BLaER1 treated with 17β-estradiol and CSF1 and Interleukin-3, amounts not matched to agents 10 nM and 100 nM (cell line): ENCODE measurements around the gene CRELD2.

Source experiments
- H3K27ac ChIP-seq, 11 experiments: shearing (Covaris generic); formaldehyde crosslinking; 2 replicates each; pipeline ENCODE4 v1.8.1; 2022
- H3K27me3 ChIP-seq, 11 experiments: shearing (Covaris generic); formaldehyde crosslinking; 2 replicates each; pipeline ENCODE4 v1.8.1; 2022
- H3K36me3 ChIP-seq, 11 experiments: shearing (Covaris generic); formaldehyde crosslinking; 2 replicates each; pipeline ENCODE4 v1.8.1; 2022
- H3K4me1 ChIP-seq, 10 experiments: shearing (Covaris generic); formaldehyde crosslinking; 2 replicates each; pipeline ENCODE4 v1.8.1; 2022
- H3K4me2 ChIP-seq, 11 experiments: shearing (Covaris generic); formaldehyde crosslinking; 2 replicates each; pipeline ENCODE4 v1.8.1; 2022
- H3K4me3 ChIP-seq, 10 experiments: shearing (Covaris generic); formaldehyde crosslinking; 2 replicates each; pipeline ENCODE4 v1.8.1; 2022
- H3K9ac ChIP-seq, 11 experiments: shearing (Covaris generic); formaldehyde crosslinking; 2 replicates each; pipeline ENCODE4 v1.8.1; 2022
- H3K9me3 ChIP-seq, 11 experiments: shearing (Covaris generic); formaldehyde crosslinking; replicated peaks in 1 of 11; 2 replicates each; pipeline ENCODE4 v1.8.1; 2022
- H4K20me1 ChIP-seq, 11 experiments: shearing (Covaris generic); formaldehyde crosslinking; 2 replicates each; pipeline ENCODE4 v1.8.1; 2022
- Cebpa-rat ChIP-seq, 11 experiments: shearing (Covaris generic); IDR thresholded peaks; 2 replicates each; pipeline ENCODE4 v1.8.1; 2022

CRELD2 gene

DNA sequence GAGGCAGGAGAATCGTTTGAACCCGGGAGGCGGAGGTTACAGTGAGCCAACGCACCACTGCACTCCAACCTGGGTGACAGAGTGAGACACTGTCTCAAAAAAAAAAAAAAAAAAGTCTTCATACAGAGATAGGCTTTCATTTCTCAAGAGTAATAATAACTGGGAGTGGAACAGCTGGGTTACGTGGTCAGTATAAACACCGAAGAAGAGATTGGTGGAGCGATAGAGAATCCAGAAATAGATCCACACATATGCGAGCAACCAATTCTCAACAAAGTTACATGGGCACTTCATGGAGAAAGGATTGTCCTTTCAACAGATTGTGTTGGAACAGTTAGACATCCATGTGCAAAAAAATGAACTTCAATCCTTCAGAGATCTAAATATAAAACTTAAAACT, 40.2 kb upstream of the CRELD2 start:
- TF ChIP-seq Cebpa-rat (IDR thresholded peaks at IDR 0.05): no peak
- Histone ChIP-seq H3K27me3 (no peaks in the 10 kb centered on the region), H3K9ac (no peak overlapping the region), H3K27ac (no peak overlapping the region), H3K4me1 (peaks cover 13 to 32% (median 25%) of the 10 kb centered on the region in 10 experiments), H3K9me3 (peaks cover 17 to 60% (median 58%) of the 10 kb centered on the region in 11 experiments; a peak in 21 of 22 replicates), H4K20me1 (peaks cover 44 to 91% (median 57%) of the 10 kb centered on the region in 11 experiments; a peak in 21 of 22 replicates), H3K36me3 (peaks cover 38 to 85% (median 77%) of the 10 kb centered on the region in 11 experiments), H3K4me3 (no peak overlapping the region), H3K4me2 (no peak overlapping the region)

DNA sequence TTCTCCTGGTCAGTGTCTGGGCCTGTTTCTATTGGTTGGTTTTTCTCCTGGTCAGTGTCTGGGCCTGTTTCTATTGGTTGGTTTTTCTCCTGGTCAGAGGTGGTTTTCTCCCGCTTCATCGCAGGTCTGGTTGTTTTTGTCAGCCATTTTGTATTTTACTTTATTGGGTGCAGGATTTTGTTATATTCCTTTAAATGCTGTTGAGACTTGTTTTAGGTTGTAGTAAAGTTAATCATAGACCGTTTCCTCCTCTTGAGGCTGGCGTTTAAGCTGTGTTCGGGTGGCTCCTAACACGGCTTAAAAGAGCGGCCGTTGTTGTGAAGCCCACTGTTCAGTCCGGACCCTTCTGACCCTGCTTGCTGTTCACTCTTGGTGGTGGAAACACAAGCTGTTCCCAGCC, 38.6 kb upstream of the CRELD2 start:
- H3K27me3 ChIP-seq: no peaks in the 10 kb centered on the region
- peaks cover 40 to 91% (median 59%) of the 10 kb centered on the region in 11 experiments; a peak in 21 of 22 replicates for H4K20me1 ChIP-seq
- peak overlapping the region; percentile 14 to 64 (median 52); a peak in 16 of 22 replicates for H3K9ac ChIP-seq
- H3K4me2 ChIP-seq: peak overlapping the region; percentile 56 to 80 (median 69)
- H3K9me3 ChIP-seq: peaks cover 12 to 56% (median 43%) of the 10 kb centered on the region in 11 experiments; a peak in 21 of 22 replicates
- H3K4me3 ChIP-seq: peak overlapping the region in 1 of 10 experiments; percentile 9; a peak in 1 of 20 replicates
- H3K36me3 ChIP-seq: peaks cover 40 to 85% (median 77%) of the 10 kb centered on the region in 11 experiments
- peak overlapping the region in 10 of 11 experiments; percentile 12 to 57 (median 40); a peak in 14 of 22 replicates for H3K27ac ChIP-seq
- peaks cover 13 to 32% (median 25%) of the 10 kb centered on the region in 10 experiments for H3K4me1 ChIP-seq
- no peak for TF ChIP-seq Cebpa-rat (IDR thresholded peaks at IDR 0.05)

DNA sequence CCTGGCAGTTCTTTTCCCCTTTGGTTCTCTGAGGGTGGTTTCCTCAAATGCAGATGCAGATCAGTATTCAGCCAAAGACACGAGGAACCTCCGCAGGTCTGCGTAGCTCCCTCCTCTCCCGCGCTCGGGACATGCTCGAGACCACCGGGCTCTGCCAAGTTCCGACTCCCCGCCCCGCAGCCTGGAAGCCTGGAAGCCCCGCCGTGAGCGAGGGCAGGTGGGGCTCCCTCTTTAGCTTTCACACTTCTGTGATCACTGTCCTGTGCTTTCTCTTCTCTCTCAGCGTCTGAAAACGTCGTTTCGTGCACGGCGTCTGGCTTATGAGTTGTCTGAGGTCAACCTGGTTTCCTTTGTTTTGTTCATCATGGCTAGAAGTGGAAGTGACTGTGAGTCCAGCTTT, 38.2 kb upstream of the CRELD2 start:
- Histone ChIP-seq H3K27me3 (no peaks in the 10 kb centered on the region), H3K4me1 (peaks cover 13 to 32% (median 25%) of the 10 kb centered on the region in 10 experiments), H3K4me2 (peak overlapping the region; percentile 56 to 80 (median 69)), H3K9me3 (peaks cover 12 to 56% (median 40%) of the 10 kb centered on the region in 11 experiments; a peak in 21 of 22 replicates), H3K27ac (peak overlapping the region in 10 of 11 experiments; percentile 12 to 57 (median 40); a peak in 15 of 22 replicates), H4K20me1 (peaks cover 40 to 91% (median 59%) of the 10 kb centered on the region in 11 experiments; a peak in 21 of 22 replicates), H3K36me3 (peaks cover 42 to 85% (median 77%) of the 10 kb centered on the region in 11 experiments), H3K4me3 (peak overlapping the region in 3 of 10 experiments; percentile 6 to 23 (median 9); a peak in 3 of 20 replicates), H3K9ac (peak overlapping the region; percentile 14 to 64 (median 52); a peak in 17 of 22 replicates)
- no peak for TF ChIP-seq Cebpa-rat (IDR thresholded peaks at IDR 0.05)

DNA sequence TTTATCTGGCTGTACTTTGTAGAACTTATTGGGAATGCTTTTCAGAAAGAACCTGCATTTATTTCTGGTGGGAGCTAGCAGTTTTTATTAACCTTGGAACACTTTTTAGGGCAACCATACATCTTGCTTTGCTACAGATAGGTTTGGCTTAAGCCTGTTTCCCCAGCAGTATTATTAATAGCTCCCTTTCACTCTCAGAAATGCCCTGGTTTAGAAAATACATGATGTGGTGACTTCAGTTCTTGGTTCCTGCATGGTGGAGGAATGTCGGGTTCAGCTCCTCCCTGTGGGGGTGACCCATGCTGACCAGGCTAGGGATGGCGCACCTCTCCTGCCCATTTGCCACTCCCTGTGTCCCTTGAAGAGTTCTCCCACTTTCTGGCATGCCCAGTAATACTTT, 36.6 kb upstream of the CRELD2 start:
- H3K9me3 ChIP-seq: peaks cover 12 to 58% (median 33%) of the 10 kb centered on the region in 11 experiments; a peak in 21 of 22 replicates
- H3K4me3 ChIP-seq: no peak overlapping the region
- no peak overlapping the region for H3K9ac ChIP-seq
- H3K27me3 ChIP-seq: no peaks in the 10 kb centered on the region
- peak overlapping the region in 1 of 11 experiments; percentile 80; a peak in 1 of 22 replicates for H3K4me2 ChIP-seq
- peaks cover 48 to 95% (median 73%) of the 10 kb centered on the region in 11 experiments; a peak in 21 of 22 replicates for H4K20me1 ChIP-seq
- peaks cover 50 to 85% (median 77%) of the 10 kb centered on the region in 11 experiments for H3K36me3 ChIP-seq
- peaks cover 13 to 32% (median 25%) of the 10 kb centered on the region in 10 experiments for H3K4me1 ChIP-seq
- TF ChIP-seq Cebpa-rat (IDR thresholded peaks at IDR 0.05): no peak
- no peak overlapping the region for H3K27ac ChIP-seq

DNA sequence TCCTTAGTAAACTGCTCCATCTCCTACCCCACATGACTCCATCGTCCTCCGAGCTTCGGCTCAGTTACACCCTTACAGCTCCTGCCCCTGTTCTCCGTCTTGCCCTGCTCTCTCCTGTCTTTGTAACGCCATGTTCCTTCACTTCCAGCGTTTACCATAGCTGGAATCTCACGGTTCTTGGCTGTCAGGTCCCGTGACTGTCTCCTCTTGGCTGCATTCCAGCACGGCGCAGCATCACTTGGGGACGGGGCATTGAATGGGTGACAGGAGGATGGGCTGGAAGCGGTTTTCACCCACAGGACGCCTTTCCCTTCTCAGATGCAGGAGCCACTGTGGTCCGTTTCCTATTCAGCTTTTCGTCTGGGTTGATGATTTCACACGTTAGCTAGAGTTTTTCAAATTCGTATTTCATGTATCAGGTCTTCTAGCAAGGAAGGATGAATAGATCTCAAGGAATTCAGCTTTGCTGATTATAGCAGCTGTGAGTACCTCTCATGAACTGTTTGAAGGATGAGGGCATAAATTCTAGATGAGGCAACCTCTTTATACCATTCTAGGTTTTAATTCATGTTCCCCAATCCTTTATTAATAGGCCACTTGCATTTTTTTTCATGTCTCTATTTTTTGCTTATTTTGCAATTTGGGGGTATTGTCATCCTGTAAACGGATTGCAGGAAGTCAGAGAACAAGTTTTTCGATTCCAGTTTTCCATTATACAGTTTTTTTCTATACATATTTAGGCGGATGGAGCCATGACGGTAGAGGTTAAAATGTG, 35.7 kb upstream of the CRELD2 start:
- no peak overlapping the region for H3K4me2 ChIP-seq
- H4K20me1 ChIP-seq: peaks cover 48 to 97% (median 79%) of the 10 kb centered on the region in 11 experiments; a peak in 21 of 22 replicates
- H3K36me3 ChIP-seq: peaks cover 56 to 85% (median 77%) of the 10 kb centered on the region in 11 experiments
- no peak for TF ChIP-seq Cebpa-rat (IDR thresholded peaks at IDR 0.05)
- H3K9ac ChIP-seq: no peak overlapping the region
- no peak overlapping the region for H3K4me3 ChIP-seq
- peaks cover 11 to 56% (median 26%) of the 10 kb centered on the region in 11 experiments; a peak in 21 of 22 replicates for H3K9me3 ChIP-seq
- H3K27ac ChIP-seq: no peak overlapping the region
- peaks cover 13 to 32% (median 25%) of the 10 kb centered on the region in 10 experiments for H3K4me1 ChIP-seq
- no peaks in the 10 kb centered on the region for H3K27me3 ChIP-seq

DNA sequence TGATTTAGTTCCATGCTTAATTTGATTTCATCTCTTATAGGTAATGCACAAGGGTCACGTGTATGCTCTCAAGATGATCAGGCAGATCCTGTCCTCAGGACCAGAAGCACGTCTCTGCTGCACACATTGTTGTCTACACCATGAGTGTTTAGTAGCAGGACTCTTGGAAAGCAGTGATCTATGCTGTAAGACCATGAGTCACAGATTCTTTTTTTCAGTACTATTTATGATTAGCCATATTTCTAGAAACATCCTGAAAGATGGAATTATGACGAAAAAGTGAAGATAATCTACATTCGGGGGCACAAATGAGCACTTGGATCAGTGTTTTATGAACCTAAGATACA, 35.2 kb upstream of the CRELD2 start:
- Histone ChIP-seq H3K27me3 (no peaks in the 10 kb centered on the region), H3K27ac (no peak overlapping the region), H3K4me3 (no peak overlapping the region), H4K20me1 (peaks cover 48 to 96% (median 79%) of the 10 kb centered on the region in 11 experiments; a peak in 21 of 22 replicates), H3K4me1 (peaks cover 13 to 32% (median 25%) of the 10 kb centered on the region in 10 experiments), H3K36me3 (peaks cover 59 to 85% (median 77%) of the 10 kb centered on the region in 11 experiments), H3K9ac (no peak overlapping the region), H3K4me2 (no peak overlapping the region), H3K9me3 (peaks cover 6 to 53% (median 26%) of the 10 kb centered on the region in 11 experiments; a peak in 20 of 22 replicates)
- no peak for TF ChIP-seq Cebpa-rat (IDR thresholded peaks at IDR 0.05)

DNA sequence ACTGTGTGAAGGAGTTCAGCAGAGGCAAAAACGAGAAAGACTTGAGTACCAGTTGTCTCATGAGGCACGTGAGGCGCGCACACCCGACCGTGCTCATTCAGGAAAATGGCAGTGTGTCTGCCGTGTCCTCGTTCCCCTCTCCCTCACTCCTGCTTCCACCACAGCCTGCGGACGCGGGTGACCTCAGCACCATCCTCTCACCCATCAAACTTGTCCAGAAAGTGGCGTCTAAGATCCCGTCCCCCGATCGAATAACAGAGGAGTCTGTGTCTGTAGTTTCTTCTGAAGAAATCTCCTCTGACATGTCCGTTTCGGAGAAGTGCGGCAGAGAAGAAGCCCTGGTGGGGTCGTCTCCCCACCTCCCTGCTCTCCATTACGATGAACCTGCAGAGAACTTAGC, 34.4 kb upstream of the CRELD2 start:
- H3K4me1 ChIP-seq: peaks cover 13 to 32% (median 25%) of the 10 kb centered on the region in 10 experiments
- no peak overlapping the region for H3K27ac ChIP-seq
- peaks cover 48 to 99% (median 86%) of the 10 kb centered on the region in 11 experiments; a peak in 21 of 22 replicates for H4K20me1 ChIP-seq
- H3K4me2 ChIP-seq: no peak overlapping the region
- peaks cover 9 to 53% (median 26%) of the 10 kb centered on the region in 11 experiments for H3K9me3 ChIP-seq
- peaks cover 62 to 85% (median 78%) of the 10 kb centered on the region in 11 experiments for H3K36me3 ChIP-seq
- no peaks in the 10 kb centered on the region for H3K27me3 ChIP-seq
- TF ChIP-seq Cebpa-rat (IDR thresholded peaks at IDR 0.05): no peak
- no peak overlapping the region for H3K9ac ChIP-seq
- H3K4me3 ChIP-seq: no peak overlapping the region

DNA sequence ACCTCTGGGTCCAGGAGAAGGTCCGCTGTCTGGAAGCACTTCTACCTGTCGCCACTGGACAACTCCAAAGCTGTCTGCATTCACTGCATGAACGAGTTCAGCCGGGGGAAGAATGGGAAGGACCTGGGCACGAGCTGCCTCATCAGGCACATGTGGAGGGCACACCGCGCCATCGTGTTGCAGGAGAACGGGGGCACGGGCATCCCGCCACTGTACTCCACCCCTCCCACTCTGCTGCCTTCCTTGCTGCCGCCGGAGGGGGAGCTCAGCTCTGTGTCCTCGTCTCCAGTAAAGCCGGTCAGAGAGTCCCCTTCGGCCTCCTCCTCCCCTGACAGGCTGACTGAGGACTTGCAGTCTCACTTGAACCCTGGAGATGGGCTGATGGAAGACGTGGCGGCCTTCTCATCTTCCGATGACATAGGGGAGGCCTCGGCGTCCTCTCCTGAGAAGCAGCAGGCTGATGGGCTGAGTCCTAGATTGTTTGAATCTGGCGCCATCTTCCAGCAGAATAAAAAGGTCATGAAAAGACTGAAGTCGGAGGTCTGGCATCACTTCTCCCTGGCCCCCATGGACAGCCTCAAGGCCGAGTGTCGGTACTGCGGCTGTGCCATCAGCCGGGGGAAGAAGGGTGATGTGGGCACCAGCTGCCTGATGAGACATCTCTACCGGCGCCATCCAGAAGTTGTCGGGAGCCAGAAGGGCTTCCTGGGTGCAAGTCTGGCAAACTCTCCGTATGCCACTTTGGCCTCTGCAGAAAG, 33.8 kb upstream of the CRELD2 start:
- Histone ChIP-seq H3K4me2 (no peak overlapping the region), H3K4me1 (peaks cover 13 to 31% (median 25%) of the 10 kb centered on the region in 10 experiments), H3K36me3 (peaks cover 68 to 89% (median 84%) of the 10 kb centered on the region in 11 experiments)

More for the DNA sequence above, 33.8 kb upstream of the CRELD2 start:
- TF ChIP-seq Cebpa-rat (IDR thresholded peaks at IDR 0.05): no peak
- Histone ChIP-seq H3K4me3 (no peak overlapping the region), H3K27me3 (no peaks in the 10 kb centered on the region), H4K20me1 (peaks cover 48 to 100% (median 90%) of the 10 kb centered on the region in 11 experiments; a peak in 21 of 22 replicates), H3K27ac (no peak overlapping the region), H3K9me3 (peaks cover 14 to 59% (median 30%) of the 10 kb centered on the region in 11 experiments), H3K9ac (no peak overlapping the region)
